Astrocyte (in vitro differentiated cells and primary cell): Measurements from ENCODE around the gene COQ9.

ENCODE experiments used
- EZH2 ChIP-seq: IDR thresholded peaks from 2 replicates; pipeline ENCODE4 v1.6.1; 2012; ENCODE audit warnings: mild to moderate bottlenecking, low read length, inconsistent platforms; ENCODE audit not compliant: insufficient read depth
- TF ChIP-seq, protein P1 (sequence below): IDR thresholded peaks from 2 replicates; pipeline ENCODE4 v1.5.1; 2011; ENCODE audit warnings: low read depth, mild to moderate bottlenecking, inconsistent platforms, low read length, moderate library complexity; ENCODE audit not compliant: insufficient read depth

DNA sequence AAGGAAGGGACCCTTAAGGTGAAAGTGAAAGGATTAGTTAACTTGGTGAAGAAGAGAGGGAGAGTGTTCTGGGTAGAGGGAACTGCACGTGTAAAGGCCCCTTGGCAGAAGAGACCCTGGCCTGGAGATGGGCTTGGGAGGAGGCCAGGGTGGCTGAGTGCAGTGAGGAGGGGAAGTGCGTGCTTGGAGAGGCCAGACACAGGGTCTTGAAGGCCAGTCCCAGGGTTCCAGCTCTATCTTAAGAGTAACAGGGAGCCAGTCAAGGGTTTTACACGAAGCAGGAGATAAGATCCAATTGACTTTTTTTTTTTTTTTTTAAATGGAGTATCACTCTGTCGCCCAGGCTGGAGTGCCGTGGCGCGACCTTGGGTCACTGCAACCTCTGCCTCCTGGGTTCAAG is 54.2 kb downstream of the COQ9 start:
- TF ChIP-seq, protein P1, sequence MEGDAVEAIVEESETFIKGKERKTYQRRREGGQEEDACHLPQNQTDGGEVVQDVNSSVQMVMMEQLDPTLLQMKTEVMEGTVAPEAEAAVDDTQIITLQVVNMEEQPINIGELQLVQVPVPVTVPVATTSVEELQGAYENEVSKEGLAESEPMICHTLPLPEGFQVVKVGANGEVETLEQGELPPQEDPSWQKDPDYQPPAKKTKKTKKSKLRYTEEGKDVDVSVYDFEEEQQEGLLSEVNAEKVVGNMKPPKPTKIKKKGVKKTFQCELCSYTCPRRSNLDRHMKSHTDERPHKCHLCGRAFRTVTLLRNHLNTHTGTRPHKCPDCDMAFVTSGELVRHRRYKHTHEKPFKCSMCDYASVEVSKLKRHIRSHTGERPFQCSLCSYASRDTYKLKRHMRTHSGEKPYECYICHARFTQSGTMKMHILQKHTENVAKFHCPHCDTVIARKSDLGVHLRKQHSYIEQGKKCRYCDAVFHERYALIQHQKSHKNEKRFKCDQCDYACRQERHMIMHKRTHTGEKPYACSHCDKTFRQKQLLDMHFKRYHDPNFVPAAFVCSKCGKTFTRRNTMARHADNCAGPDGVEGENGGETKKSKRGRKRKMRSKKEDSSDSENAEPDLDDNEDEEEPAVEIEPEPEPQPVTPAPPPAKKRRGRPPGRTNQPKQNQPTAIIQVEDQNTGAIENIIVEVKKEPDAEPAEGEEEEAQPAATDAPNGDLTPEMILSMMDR, result no peak
- no peak for TF ChIP-seq EZH2
